CD4-positive, alpha-beta T cell (primary cell): Measurements from ENCODE around the gene PIP4K2A. TPM values are rescaled to one million over a fixed set of nuclear protein-coding genes. Genes with fewer than 3 reads are reported as not detected.

ENCODE experiments used
- ATAC-seq: fragments of 200-7000 bp; cut with Tn5 transposase; one replicate; pipeline ENCODE4 v1.10.0; 2022; ENCODE audit warnings: mild to moderate bottlenecking; ENCODE audit not compliant: poor library complexity
- CTCF ChIA-PET: fragments of 350-600 bp; sonication (Branson Sonifier 250); formaldehyde crosslinking; loops from one replicate; lab custom pipeline; 2021; ENCODE audit warnings: antibody characterized with exemption, inconsistent platforms; lab: Charles Lee
- POLR2A ChIA-PET: fragments of 350-600 bp; sonication (Branson Sonifier 250); formaldehyde crosslinking; loops from one replicate; lab custom pipeline; 2021; ENCODE audit warnings: antibody characterized with exemption, inconsistent platforms; lab: Charles Lee
- DNase-seq, 14 experiments: peaks; one replicate each; pipeline ENCODE4 v3.0.0-alpha.2; 2013 to 2020; ENCODE audit warnings: mixed read lengths in 2 of 14
- H3K27ac ChIP-seq, 2 donors: one replicate each; pipeline versions ENCODE4 v1.5.1 to v1.7.0; 2013; ENCODE audit warnings: low read length in 2 of 2, low read depth in 1 of 2, mild to moderate bottlenecking in 1 of 2
- H3K27me3 ChIP-seq, 2 experiments: 1 replicate in 1 of 2; 2 replicates in 1 of 2; pipeline versions ENCODE4 v1.6.1 to v1.7.0; 2013; ENCODE audit warnings: low read length in 2 of 2, control low read depth in 1 of 2, mild to moderate bottlenecking in 1 of 2, moderate library complexity in 1 of 2; ENCODE audit not compliant: insufficient read depth in 2 of 2, control insufficient read depth in 1 of 2
- H3K36me3 ChIP-seq: one replicate; pipeline ENCODE4 v1.6.1; 2013; ENCODE audit warnings: low read length, control low read depth; ENCODE audit not compliant: insufficient read depth
- H3K4me1 ChIP-seq: one replicate; pipeline ENCODE4 v1.6.1; 2013; ENCODE audit warnings: low read length, control low read depth; ENCODE audit not compliant: insufficient read depth
- H3K4me3 ChIP-seq: one replicate; pipeline ENCODE4 v1.5.1; 2013; ENCODE audit warnings: mild to moderate bottlenecking, low read length, moderate library complexity
- H3K9me3 ChIP-seq, 2 experiments: 1 replicate in 1 of 2; 2 replicates in 1 of 2; pipeline versions ENCODE4 v1.6.1 to v1.7.0; 2013; ENCODE audit warnings: low read length in 2 of 2, mild to moderate bottlenecking in 2 of 2, control low read depth in 1 of 2, moderate library complexity in 1 of 2; ENCODE audit not compliant: control insufficient read depth in 1 of 2, insufficient read depth in 1 of 2
- H3K27ac Mint-ChIP-seq: one replicate; pipeline ENCODE4 v1.8.0; 2020; ENCODE audit warnings: mixed read lengths
- H3K27me3 Mint-ChIP-seq: one replicate; pipeline ENCODE4 v1.8.0; 2021; ENCODE audit warnings: mixed read lengths
- H3K36me3 Mint-ChIP-seq: one replicate; pipeline ENCODE4 v1.8.0; 2021; ENCODE audit warnings: low read depth, mixed read lengths
- H3K4me1 Mint-ChIP-seq: one replicate; pipeline ENCODE4 v1.8.0; 2021; ENCODE audit warnings: low read depth, mixed read lengths
- H3K4me3 Mint-ChIP-seq: one replicate; pipeline ENCODE4 v1.8.0; 2020; ENCODE audit warnings: mild to moderate bottlenecking, mixed read lengths
- H3K9me3 Mint-ChIP-seq: one replicate; pipeline ENCODE4 v1.8.0; 2020; ENCODE audit warnings: mixed read lengths
- CTCF ChIP-seq: fragments of 200-600 bp; IDR thresholded peaks from one replicate; pipeline ENCODE4 v1.8.0; 2022; ENCODE audit warnings: antibody characterized with exemption, mild to moderate bottlenecking
- intact Hi-C, 2 experiments: fragments of 100-400 bp; cut with DNase I in 1 of 2; cut with micrococcal nuclease in 1 of 2; formaldehyde crosslinking; loops; one replicate each; pipeline versions ENCODE4 v1.15.1 to v1.9.0; 2023 to 2025; cut with DNase I, micrococcal nuclease
- total RNA-seq, 174 experiments: library from RNA in 2 of 174; stranded (reverse) in 2 of 174; gene quantifications; one replicate each; pipeline ENCODE4 v1.2.3 and lab custom pipeline; 2021 to 2026

PIP4K2A gene
- total RNA-seq, 2 experiments from 2014 or later, result 75.4 to 87.2 TPM

DNA sequence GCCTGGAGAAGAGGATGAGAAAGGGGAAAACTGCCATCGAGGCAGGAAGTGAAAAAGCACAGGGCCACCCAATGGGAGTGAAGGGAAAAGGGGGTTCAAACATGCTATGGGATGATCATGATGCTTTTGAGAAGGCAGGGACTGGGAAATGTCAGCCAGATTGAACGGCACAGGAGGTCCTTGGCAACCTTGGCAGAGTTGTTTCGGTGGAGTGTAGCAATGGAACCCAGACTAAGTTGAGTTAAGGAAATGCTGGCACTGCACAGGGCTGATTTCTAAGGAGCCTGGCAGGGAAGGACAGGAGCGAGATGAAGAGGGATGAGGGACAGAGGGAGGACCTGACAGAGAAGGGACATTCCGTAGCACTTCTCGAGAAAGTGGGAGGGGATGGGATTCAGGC lies 101.4 kb downstream of the PIP4K2A start:
- Mint-ChIP-seq H3K27me3 (no peaks in the 10 kb centered on the region), H3K9me3 (no peaks in the 10 kb centered on the region), H3K4me1 (peaks cover 98% of the 10 kb centered on the region), H3K27ac (peak overlapping the region; percentile 98), H3K36me3 (peaks cover 37% of the 10 kb centered on the region), H3K4me3 (peak overlapping the region; percentile 32)
- Histone ChIP-seq H3K27me3 (no peaks in the 10 kb centered on the region), H3K4me1 (peaks cover 78% of the 10 kb centered on the region), H3K4me3 (no peak overlapping the region), H3K36me3 (peaks cover 27% of the 10 kb centered on the region), H3K27ac (peak overlapping the region; percentile 87 to 98), H3K9me3 (no peaks in the 10 kb centered on the region)
- CTCF ChIA-PET, result interaction anchor here (1.0 to 5.1 kb wide), 6 partner anchors 8 to 610 kb away, joined by 3 to 17 read pairs (median 5); partner anchors contain the start of gene DNAJC1
- POLR2A ChIA-PET, result interaction anchor here (0.7 to 6.9 kb wide), 16 partner anchors 11 to 610 kb away, joined by 3 to 55 read pairs (median 5); partner anchors contain the start of genes COMMD3, DNAJC1 and PIP4K2A
- ATAC-seq (no peak), DNase-seq (no peak)
- TF ChIP-seq CTCF, result no peak
- intact Hi-C loops, result loop anchor here in 1 of 2 experiments (2.0 to 5.0 kb wide), 3 partner anchors 14 to 99 kb away; partner anchors contain the start of gene PIP4K2A

- TF ChIP-seq CTCF, result no peak
- no peaks in the 10 kb centered on the region for H3K27me3 Mint-ChIP-seq
- intact Hi-C loops, result loop anchor here in 1 of 2 experiments (2.0 to 5.0 kb wide), 3 partner anchors 14 to 100 kb away; partner anchors contain the start of gene PIP4K2A
- Histone ChIP-seq H3K4me3 (peak overlapping the region; percentile 43), H3K9me3 (no peaks in the 10 kb centered on the region), H3K27me3 (no peaks in the 10 kb centered on the region), H3K27ac (peak overlapping the region; percentile 87 to 98), H3K4me1 (peaks cover 76% of the 10 kb centered on the region), H3K36me3 (peaks cover 34% of the 10 kb centered on the region)
- DNase-seq (peak in 11 of 14 experiments; percentile 22 to 67 (median 33)), ATAC-seq (peak; percentile 46)
- peak overlapping the region; percentile 98 for H3K27ac Mint-ChIP-seq
- peak overlapping the region; percentile 31 for H3K4me3 Mint-ChIP-seq
- peaks cover 43% of the 10 kb centered on the region for H3K36me3 Mint-ChIP-seq
- POLR2A ChIA-PET, result interaction anchor here (0.7 to 6.9 kb wide), 27 partner anchors 8 to 609 kb away, joined by 3 to 55 read pairs (median 7); partner anchors contain the start of genes COMMD3, DNAJC1 and PIP4K2A
- CTCF ChIA-PET, result interaction anchor here (0.9 to 5.1 kb wide), 7 partner anchors 11 to 609 kb away, joined by 3 to 18 read pairs (median 6); partner anchors contain the start of gene DNAJC1
- no peaks in the 10 kb centered on the region for H3K9me3 Mint-ChIP-seq
- H3K4me1 Mint-ChIP-seq, result peaks cover 98% of the 10 kb centered on the region
These were observed 102.1 kb downstream of the PIP4K2A start for GRCh38 chr10:22612318-22612717.

DNA sequence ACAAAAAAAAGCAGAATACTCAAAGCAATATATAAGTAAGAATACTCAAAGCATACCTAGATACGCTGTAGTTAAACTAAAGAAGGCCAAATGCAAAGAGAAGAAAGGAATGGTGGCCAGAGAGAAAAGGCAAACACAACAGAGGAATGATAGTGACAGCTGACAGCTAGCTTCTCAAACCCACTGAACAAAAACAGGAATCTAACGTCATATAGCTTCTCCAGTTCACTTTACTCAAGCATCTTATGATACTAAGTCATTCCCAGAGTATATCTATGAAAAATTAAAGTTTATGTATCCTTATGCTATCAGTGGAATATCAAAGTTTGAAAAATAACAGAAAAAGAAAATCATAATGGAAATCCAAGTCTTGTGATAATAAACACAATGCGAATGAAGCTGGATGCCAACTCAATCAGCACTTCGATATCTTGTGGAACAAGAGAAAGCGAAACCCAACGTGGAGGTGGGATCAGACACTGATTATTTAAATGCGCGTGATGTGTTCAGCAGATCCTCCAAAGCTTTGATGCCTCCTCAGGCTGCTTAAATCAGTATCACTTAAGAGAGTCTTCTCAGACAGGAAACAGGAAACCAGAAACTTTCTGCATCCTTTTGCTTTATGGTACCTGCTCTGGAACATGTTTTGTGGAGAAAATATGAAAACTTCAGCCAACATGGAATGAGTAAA lies 102.8 kb downstream of the PIP4K2A start:
- Histone ChIP-seq H3K36me3 (peaks cover 34% of the 10 kb centered on the region), H3K27ac (peak overlapping the region; percentile 87 to 98), H3K4me1 (peaks cover 79% of the 10 kb centered on the region), H3K27me3 (no peaks in the 10 kb centered on the region), H3K4me3 (peak overlapping the region; percentile 43), H3K9me3 (no peaks in the 10 kb centered on the region)
- TF ChIP-seq CTCF, result no peak
- H3K27ac Mint-ChIP-seq, result peak overlapping the region; percentile 98
- peaks cover 98% of the 10 kb centered on the region for H3K4me1 Mint-ChIP-seq
- DNase-seq (peak; percentile 42 to 95 (median 58)), ATAC-seq (peak; percentile 86)
- H3K36me3 Mint-ChIP-seq, result peaks cover 50% of the 10 kb centered on the region
- H3K9me3 Mint-ChIP-seq, result no peaks in the 10 kb centered on the region
- ChIA-PET CTCF (interaction anchor here (0.8 to 5.1 kb wide), 9 partner anchors 12 to 609 kb away, joined by 3 to 18 read pairs (median 6); partner anchors contain the start of gene DNAJC1), POLR2A (interaction anchor here (0.6 to 6.9 kb wide), 28 partner anchors 9 to 608 kb away, joined by 3 to 55 read pairs (median 6); partner anchors contain the start of genes COMMD3, DNAJC1 and PIP4K2A)
- intact Hi-C loops, result loop anchor here (1.0 to 5.0 kb wide), 8 partner anchors 15 to 103 kb away; partner anchors contain the start of gene PIP4K2A (in 2 of the 2)
- no peaks in the 10 kb centered on the region for H3K27me3 Mint-ChIP-seq
- peak overlapping the region; percentile 31 for H3K4me3 Mint-ChIP-seq
